Astrocyte (in vitro differentiated cells and primary cell): ENCODE measurements around the gene PRICKLE1. TPM values are rescaled to one million over a fixed set of nuclear protein-coding genes. Genes with fewer than 3 reads are reported as not detected.

ENCODE experiments used
- DNase-seq: peaks from one replicate; pipeline ENCODE4 v3.0.0-alpha.2; 2010; ENCODE audit warnings: low read depth
- FAIRE-seq: peaks from 2 replicates; lab custom pipeline; 2011; peaks lifted over from hg19 to GRCh38; lab: Jason Lieb, UNC
- H2AFZ ChIP-seq: 2 replicates; pipeline ENCODE4 v1.6.0; 2012; ENCODE audit warnings: low read depth, low read length, inconsistent platforms
- H3K27ac ChIP-seq: 2 replicates; pipeline ENCODE4 v1.5.1; 2011; ENCODE audit warnings: low read depth, low read length, inconsistent platforms
- H3K27me3 ChIP-seq: 2 replicates; pipeline ENCODE4 v1.6.0; 2011; ENCODE audit warnings: low read length, inconsistent platforms; ENCODE audit not compliant: insufficient read depth
- H3K36me3 ChIP-seq: 2 replicates; pipeline ENCODE4 v1.5.1; 2011; ENCODE audit warnings: low read length, inconsistent platforms; ENCODE audit not compliant: insufficient read depth
- H3K4me1 ChIP-seq: 2 replicates; pipeline ENCODE4 v1.5.1; 2011; ENCODE audit warnings: low read length, inconsistent platforms; ENCODE audit not compliant: insufficient read depth
- H3K4me2 ChIP-seq: 2 replicates; pipeline ENCODE4 v1.6.0; 2012; ENCODE audit warnings: low read length, inconsistent platforms
- H3K4me3 ChIP-seq: 2 replicates; pipeline ENCODE4 v1.5.1; 2011; ENCODE audit warnings: low read depth, mild to moderate bottlenecking, low read length, inconsistent platforms; ENCODE audit not compliant: insufficient read depth
- H3K79me2 ChIP-seq: 2 replicates; pipeline ENCODE4 v1.6.0; 2012; ENCODE audit warnings: mild to moderate bottlenecking, low read length, inconsistent platforms; ENCODE audit not compliant: insufficient read depth
- H3K9ac ChIP-seq: 2 replicates; pipeline ENCODE4 v1.6.0; 2012; ENCODE audit warnings: mild to moderate bottlenecking, low read length, inconsistent platforms
- H3K9me3 ChIP-seq: 2 replicates; pipeline ENCODE4 v1.5.1; 2012; ENCODE audit warnings: low read depth, mild to moderate bottlenecking, low read length, inconsistent platforms; ENCODE audit not compliant: insufficient read depth
- H4K20me1 ChIP-seq: 2 replicates; pipeline ENCODE4 v1.6.0; 2012; ENCODE audit warnings: low read length, inconsistent platforms; ENCODE audit not compliant: insufficient read depth
- H3K27ac Mint-ChIP-seq: one replicate; pipeline ENCODE4 v1.8.0; 2021; ENCODE audit warnings: mild to moderate bottlenecking, mixed read lengths; ENCODE audit not compliant: unreplicated experiment
- H3K27me3 Mint-ChIP-seq: one replicate; pipeline ENCODE4 v1.8.0; 2021; ENCODE audit warnings: low read depth, mixed read lengths; ENCODE audit not compliant: unreplicated experiment
- H3K36me3 Mint-ChIP-seq: one replicate; pipeline ENCODE4 v1.8.0; 2021; ENCODE audit warnings: low read depth, mixed read lengths; ENCODE audit not compliant: unreplicated experiment
- H3K4me1 Mint-ChIP-seq: one replicate; pipeline ENCODE4 v1.8.0; 2021; ENCODE audit warnings: low read depth, mixed read lengths; ENCODE audit not compliant: unreplicated experiment
- H3K4me3 Mint-ChIP-seq: one replicate; pipeline ENCODE4 v1.8.0; 2021; ENCODE audit warnings: mild to moderate bottlenecking, moderate library complexity, mixed read lengths; ENCODE audit not compliant: unreplicated experiment
- H3K9me3 Mint-ChIP-seq: one replicate; pipeline ENCODE4 v1.8.0; 2021; ENCODE audit warnings: mild to moderate bottlenecking, mixed read lengths; ENCODE audit not compliant: unreplicated experiment
- CTCF ChIP-seq: IDR thresholded peaks from 2 replicates; pipeline ENCODE4 v1.5.1; 2011; ENCODE audit warnings: low read depth, mild to moderate bottlenecking, inconsistent platforms, low read length, moderate library complexity; ENCODE audit not compliant: insufficient read depth
- EZH2 ChIP-seq: IDR thresholded peaks from 2 replicates; pipeline ENCODE4 v1.6.1; 2012; ENCODE audit warnings: mild to moderate bottlenecking, low read length, inconsistent platforms; ENCODE audit not compliant: insufficient read depth
- total RNA-seq: library from RNA; stranded (reverse); gene quantifications from 2 replicates; pipeline ENCODE4 v1.2.1, GENCODE V29; 2021

PRICKLE1 gene
- total RNA-seq, 1 donor from 2014 or later = 34.9 TPM

DNA sequence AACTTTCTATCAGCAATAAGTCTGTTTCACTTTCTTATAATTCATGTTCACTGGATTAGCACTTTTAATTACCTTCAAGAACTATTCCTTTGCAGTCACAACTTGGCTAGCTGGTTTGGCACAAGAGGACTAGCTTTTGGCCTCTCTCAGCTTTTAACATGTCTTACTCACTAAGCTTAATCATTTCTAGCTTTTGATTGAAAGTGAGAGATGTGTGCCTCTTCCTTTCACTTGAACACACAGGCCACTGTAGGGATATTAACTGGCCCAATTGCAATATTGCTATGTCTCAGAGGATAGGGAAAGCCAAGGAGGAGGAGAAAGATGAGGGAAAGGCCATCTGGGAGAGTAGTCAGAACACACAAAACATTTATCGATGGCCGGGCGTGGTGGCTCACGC, 92.7 kb downstream of the PRICKLE1 start:
- H3K4me2 ChIP-seq = no peak overlapping the region
- H3K4me3 ChIP-seq = no peak overlapping the region
- DNase-seq (no peak), FAIRE-seq (no peak)
- TF ChIP-seq EZH2 (no peak), CTCF (no peak)
- H3K27me3 ChIP-seq = no peaks in the 10 kb centered on the region
- H3K4me1 ChIP-seq = no peaks in the 10 kb centered on the region
- no peak overlapping the region for H3K4me3 Mint-ChIP-seq
- H3K9me3 Mint-ChIP-seq = no peaks in the 10 kb centered on the region
- H4K20me1 ChIP-seq = peaks cover 66% of the 10 kb centered on the region
- H3K79me2 ChIP-seq = peaks cover 61% of the 10 kb centered on the region
- no peak overlapping the region for H3K27ac ChIP-seq
- no peaks in the 10 kb centered on the region for H3K4me1 Mint-ChIP-seq
- H3K36me3 Mint-ChIP-seq = peaks cover 17% of the 10 kb centered on the region
- no peak overlapping the region for H2AFZ ChIP-seq
- H3K27ac Mint-ChIP-seq = no peak overlapping the region
- H3K9me3 ChIP-seq = no peaks in the 10 kb centered on the region
- no peak overlapping the region for H3K9ac ChIP-seq
- H3K36me3 ChIP-seq = peaks cover 3% of the 10 kb centered on the region
- no peaks in the 10 kb centered on the region for H3K27me3 Mint-ChIP-seq

- peaks cover 1% of the 10 kb centered on the region for H3K9me3 Mint-ChIP-seq
- no peak overlapping the region for H3K4me3 Mint-ChIP-seq
- Histone ChIP-seq H3K9ac (no peak overlapping the region), H3K4me3 (no peak overlapping the region), H4K20me1 (peaks cover 64% of the 10 kb centered on the region), H3K27ac (no peak overlapping the region), H3K9me3 (no peaks in the 10 kb centered on the region), H3K27me3 (no peaks in the 10 kb centered on the region), H3K4me1 (no peaks in the 10 kb centered on the region), H3K36me3 (peaks cover 3% of the 10 kb centered on the region), H3K79me2 (peaks cover 52% of the 10 kb centered on the region), H3K4me2 (no peak overlapping the region), H2AFZ (no peak overlapping the region)
- H3K27ac Mint-ChIP-seq = no peak overlapping the region
- TF ChIP-seq CTCF = no peak
- TF ChIP-seq EZH2 = no peak
- DNase-seq = no peak
- peaks cover 19% of the 10 kb centered on the region for H3K36me3 Mint-ChIP-seq
- H3K4me1 Mint-ChIP-seq = peaks cover 4% of the 10 kb centered on the region
- H3K27me3 Mint-ChIP-seq = no peaks in the 10 kb centered on the region
- no peak for FAIRE-seq
Measured at GRCh38 chr12:42495244-42495643, 94.3 kb downstream of the PRICKLE1 start.

GRCh38 chr12:42492267-42492666, 97.3 kb downstream of the PRICKLE1 start:
- Histone ChIP-seq H3K9ac (no peak overlapping the region), H3K27me3 (no peaks in the 10 kb centered on the region), H3K4me2 (no peak overlapping the region), H3K36me3 (peaks cover 3% of the 10 kb centered on the region), H3K4me1 (no peaks in the 10 kb centered on the region), H3K27ac (no peak overlapping the region), H4K20me1 (peaks cover 66% of the 10 kb centered on the region), H3K4me3 (no peak overlapping the region), H3K79me2 (peaks cover 49% of the 10 kb centered on the region), H2AFZ (no peak overlapping the region), H3K9me3 (no peaks in the 10 kb centered on the region)
- Mint-ChIP-seq H3K27me3 (peaks cover 4% of the 10 kb centered on the region), H3K36me3 (peaks cover 25% of the 10 kb centered on the region), H3K4me1 (peaks cover 9% of the 10 kb centered on the region), H3K27ac (no peak overlapping the region), H3K9me3 (peaks cover 1% of the 10 kb centered on the region), H3K4me3 (no peak overlapping the region)
- FAIRE-seq = no peak
- no peak for DNase-seq
- TF ChIP-seq CTCF (no peak), EZH2 (no peak)
